Endothelial cell of umbilical vein (primary cell): ENCODE results near the gene UBE3B. TPM values are rescaled to one million over a fixed set of nuclear protein-coding genes. Genes with fewer than 3 reads are reported as not detected.

Source experiments
- BruUV-seq: library from RNA; stranded (reverse); fragments of 400-500 nt; replicated peaks from 2 replicates; lab custom pipeline; 2021; lab: Mats Ljungman, UMichigan
- CTCF ChIA-PET: fragments of 300-600, 350-600 bp; sonication (Branson Sonifier 250); formaldehyde crosslinking; loops from one replicate; lab custom pipeline; 2021; ENCODE audit warnings: antibody characterized with exemption, inconsistent platforms; lab: Charles Lee
- POLR2A ChIA-PET: fragments of 300-600, 350-600 bp; sonication (Branson Sonifier 250); formaldehyde crosslinking; loops from one replicate; lab custom pipeline; 2021; ENCODE audit warnings: antibody characterized with exemption, inconsistent platforms; lab: Charles Lee
- DNase-seq: peaks from one replicate; pipeline ENCODE4 v3.0.0-alpha.2; 2011; ENCODE audit warnings: low read depth, low spot score
- FAIRE-seq: peaks from 2 replicates; lab custom pipeline; 2011; peaks lifted over from hg19 to GRCh38; lab: Jason Lieb, UNC
- H2AFZ ChIP-seq: 2 replicates; pipeline ENCODE4 v1.6.0; 2012; ENCODE audit warnings: low read depth, low read length, control low read depth, inconsistent platforms
- H3K27ac ChIP-seq: 2 replicates; pipeline ENCODE4 v1.5.1; 2011; ENCODE audit warnings: low read depth, mild to moderate bottlenecking, control low read depth, low read length, moderate library complexity; ENCODE audit not compliant: insufficient read depth
- H3K27me3 ChIP-seq, 2 experiments: 2 replicates each; pipeline versions ENCODE4 v1.6.0 to v1.6.1; 2011; ENCODE audit warnings: low read length in 2 of 2, mixed read lengths in 1 of 2; ENCODE audit not compliant: control insufficient read depth in 2 of 2, insufficient read depth in 2 of 2
- H3K36me3 ChIP-seq, 2 experiments: 2 replicates in 1 of 2; 3 replicates in 1 of 2; pipeline ENCODE4 v1.5.1; 2011; ENCODE audit warnings: low read length in 2 of 2, mild to moderate bottlenecking in 1 of 2, moderate library complexity in 1 of 2; ENCODE audit not compliant: control insufficient read depth in 2 of 2, insufficient read depth in 2 of 2; ENCODE audit errors: extremely low read depth in 1 of 2
- H3K4me1 ChIP-seq: 3 replicates; pipeline ENCODE4 v1.5.1; 2011; ENCODE audit warnings: mild to moderate bottlenecking, low read length; ENCODE audit not compliant: control insufficient read depth, insufficient read depth; ENCODE audit errors: extremely low read depth
- H3K4me2 ChIP-seq: 2 replicates; pipeline ENCODE4 v1.6.1; 2011; ENCODE audit warnings: low read length, control low read depth, mixed read lengths; ENCODE audit not compliant: insufficient read depth
- H3K4me3 ChIP-seq, 3 experiments: fragments of 200-600 bp in 1 of 3; sonication (generic), shearing (Covaris generic) in 1 of 3; replicated peaks in 1 of 3; 2 replicates each; pipeline ENCODE4 v1.5.1; 2011 to 2016; ENCODE audit warnings: control low read depth in 3 of 3, low read length in 3 of 3, mild to moderate bottlenecking in 2 of 3, inconsistent platforms in 1 of 3, low read depth in 1 of 3, moderate library complexity in 1 of 3; ENCODE audit not compliant: insufficient read depth in 1 of 3
- H3K79me2 ChIP-seq: 2 replicates; pipeline ENCODE4 v1.6.0; 2012; ENCODE audit warnings: low read length, inconsistent platforms; ENCODE audit not compliant: control insufficient read depth, insufficient read depth
- H3K9ac ChIP-seq: replicated peaks from 2 replicates; pipeline ENCODE3; 2011; ENCODE audit warnings: low read length, control low read depth; ENCODE audit not compliant: insufficient read depth; ENCODE audit errors: extremely low read depth
- H3K9me1 ChIP-seq: replicated peaks from 3 replicates; pipeline ENCODE4 v1.6.0; 2011; ENCODE audit warnings: mild to moderate bottlenecking, low read length; ENCODE audit not compliant: control insufficient read depth, insufficient read depth; ENCODE audit errors: extremely low read depth
- H3K9me3 ChIP-seq: replicated peaks from 2 replicates; pipeline ENCODE4 v1.5.1; 2012; ENCODE audit warnings: low read length, inconsistent platforms; ENCODE audit not compliant: control insufficient read depth, insufficient read depth
- H4K20me1 ChIP-seq: replicated peaks from 2 replicates; pipeline ENCODE3; 2011; ENCODE audit warnings: mild to moderate bottlenecking, low read length; ENCODE audit not compliant: control insufficient read depth, insufficient read depth; ENCODE audit errors: extremely low read depth
- EZH2 ChIP-seq: IDR thresholded peaks from 2 replicates; pipeline ENCODE4 v1.6.1; 2012; ENCODE audit warnings: borderline replicate concordance, low read depth, mild to moderate bottlenecking, moderate library complexity, low read length, inconsistent platforms; ENCODE audit not compliant: severe bottlenecking
- FOS ChIP-seq: IDR thresholded peaks from 2 replicates; pipeline ENCODE4 v1.6.1; 2011; ENCODE audit warnings: mild to moderate bottlenecking, low read length, moderate library complexity, borderline replicate concordance; ENCODE audit not compliant: insufficient read depth
- GATA2 ChIP-seq: IDR thresholded peaks from 2 replicates; pipeline ENCODE4 v1.7.0; 2011; ENCODE audit warnings: low read depth, mild to moderate bottlenecking, moderate library complexity, mixed read lengths, low read length; ENCODE audit not compliant: insufficient read length, insufficient read depth
- JUN ChIP-seq: IDR thresholded peaks from 2 replicates; pipeline ENCODE4 v1.6.1; 2011; ENCODE audit warnings: borderline replicate concordance, low read depth; ENCODE audit not compliant: insufficient read length, insufficient read depth
- MAX ChIP-seq: IDR thresholded peaks from 2 replicates; pipeline ENCODE4 v1.6.1; 2011; ENCODE audit not compliant: insufficient read depth, insufficient read length
- MYC ChIP-seq: IDR thresholded peaks from one replicate; pipeline ENCODE4 v1.6.1; 2011; ENCODE audit warnings: mild to moderate bottlenecking, low read depth, low read length
- POLR2A ChIP-seq: IDR thresholded peaks from 2 replicates; pipeline ENCODE4 v1.6.1; 2012; ENCODE audit warnings: low read depth, mild to moderate bottlenecking, control low read depth, low read length
- POLR2AphosphoS5 ChIP-seq: IDR thresholded peaks from 2 replicates; pipeline ENCODE4 v1.6.1; 2012; ENCODE audit warnings: low read depth, mild to moderate bottlenecking, control low read depth, low read length, moderate library complexity; ENCODE audit not compliant: insufficient read depth
- dilution Hi-C: fragments of 300-500 bp; cut with MboI; formaldehyde crosslinking; loops from one replicate; pipeline ENCODE4 v1.15.0; 2019; ENCODE audit warnings: low sequenced_read_pairs; ENCODE audit not compliant: extremely low pct_ligation_motif_present
- intact Hi-C: fragments of 100-400 bp; cut with micrococcal nuclease; formaldehyde crosslinking; loops from one replicate; pipeline ENCODE4 v1.10.0; 2022
- polyA plus RNA-seq, 4 experiments: library from polyadenylated mRNA; depleted of rRNA in 3 of 4; stranded (reverse) in 3 of 4; unstranded in 1 of 4; fragments of >200 nt; gene quantifications; 2 replicates each; pipeline versions ENCODE4 v1.2.1 to v1.2.3, GENCODE V29; 2011 to 2012; ENCODE audit warnings: missing spikeins in 1 of 4
- total RNA-seq: library from RNA; stranded (reverse); gene quantifications from 2 replicates; pipeline ENCODE4 v1.2.3, GENCODE V29; 2021
- TF ChIP-seq, protein P1 (sequence below), 2 donors: IDR thresholded peaks; 1 replicate in 1 of 2; 2 replicates in 1 of 2; pipeline ENCODE4 v1.5.1; 2011; ENCODE audit warnings: low read length in 2 of 2, mild to moderate bottlenecking in 2 of 2, moderate library complexity in 2 of 2, control low read depth in 1 of 2, inconsistent platforms in 1 of 2, low read depth in 1 of 2; ENCODE audit not compliant: insufficient read depth in 1 of 2; ENCODE audit errors: extremely low read depth in 1 of 2

UBE3B gene
- total and polyA plus RNA-seq, 2 donors (not counting 3 experiments of a cell fraction or from before 2014, with no cell fraction given) = 24.9 to 40.8 TPM

DNA sequence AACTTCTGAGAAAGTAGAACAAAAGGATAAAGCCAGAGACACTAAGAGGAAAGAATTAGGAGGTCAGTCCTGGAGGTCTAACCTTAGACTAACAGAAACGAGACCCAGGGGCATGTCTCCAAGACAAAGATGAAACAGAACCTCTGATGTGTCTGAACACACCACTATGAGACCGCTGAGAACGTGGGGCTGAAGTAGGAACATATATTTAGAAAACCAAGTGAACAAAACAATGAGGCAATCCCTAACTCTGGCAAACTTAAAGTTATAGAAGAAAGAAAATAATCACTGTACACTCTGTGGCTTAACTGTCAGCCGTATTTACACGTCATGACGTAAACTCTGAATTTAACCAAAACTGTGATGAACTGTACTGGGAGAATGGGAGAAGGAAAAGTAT, 18.2 kb upstream of the UBE3B start:
- H3K27ac ChIP-seq = peak overlapping the region; percentile 50
- CTCF ChIA-PET = interaction anchor here (2.2 kb wide), 1 partner anchor 26 kb away, joined by 10 read pairs; no protein-coding TSS in a partner anchor
- no TSS peak for BruUV-seq
- intact Hi-C loops = no loop called here
- H3K4me1 ChIP-seq = peaks cover 64% of the 10 kb centered on the region
- H3K4me3 ChIP-seq = no peak overlapping the region
- H3K9me1 ChIP-seq = no peaks in the 10 kb centered on the region
- H2AFZ ChIP-seq = no peak overlapping the region
- H3K79me2 ChIP-seq = peaks cover 56% of the 10 kb centered on the region
- DNase-seq (no peak), FAIRE-seq (no peak)
- peak overlapping the region; percentile 30 for H3K9ac ChIP-seq
- dilution Hi-C loops = no loop called here
- no peaks in the 10 kb centered on the region for H4K20me1 ChIP-seq
- H3K9me3 ChIP-seq = no peaks in the 10 kb centered on the region
- peaks cover 18 to 35% of the 10 kb centered on the region in 2 experiments for H3K36me3 ChIP-seq
- H3K27me3 ChIP-seq = no peaks in the 10 kb centered on the region
- TF ChIP-seq MAX (no peak), JUN (no peak), MYC (no peak), EZH2 (no peak), POLR2AphosphoS5 (no peak), GATA2 (no peak), POLR2A (no peak), FOS (no peak)
- TF ChIP-seq, protein P1, sequence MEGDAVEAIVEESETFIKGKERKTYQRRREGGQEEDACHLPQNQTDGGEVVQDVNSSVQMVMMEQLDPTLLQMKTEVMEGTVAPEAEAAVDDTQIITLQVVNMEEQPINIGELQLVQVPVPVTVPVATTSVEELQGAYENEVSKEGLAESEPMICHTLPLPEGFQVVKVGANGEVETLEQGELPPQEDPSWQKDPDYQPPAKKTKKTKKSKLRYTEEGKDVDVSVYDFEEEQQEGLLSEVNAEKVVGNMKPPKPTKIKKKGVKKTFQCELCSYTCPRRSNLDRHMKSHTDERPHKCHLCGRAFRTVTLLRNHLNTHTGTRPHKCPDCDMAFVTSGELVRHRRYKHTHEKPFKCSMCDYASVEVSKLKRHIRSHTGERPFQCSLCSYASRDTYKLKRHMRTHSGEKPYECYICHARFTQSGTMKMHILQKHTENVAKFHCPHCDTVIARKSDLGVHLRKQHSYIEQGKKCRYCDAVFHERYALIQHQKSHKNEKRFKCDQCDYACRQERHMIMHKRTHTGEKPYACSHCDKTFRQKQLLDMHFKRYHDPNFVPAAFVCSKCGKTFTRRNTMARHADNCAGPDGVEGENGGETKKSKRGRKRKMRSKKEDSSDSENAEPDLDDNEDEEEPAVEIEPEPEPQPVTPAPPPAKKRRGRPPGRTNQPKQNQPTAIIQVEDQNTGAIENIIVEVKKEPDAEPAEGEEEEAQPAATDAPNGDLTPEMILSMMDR (IDR thresholded peaks at IDR 0.05; ENCODE audit: extremely low read depth in 1 of 2, insufficient read depth in 1 of 2, low read depth in 1 of 2, low read length in 2 of 2) = no peak
- H3K4me2 ChIP-seq = peak overlapping the region; percentile 13
- POLR2A ChIA-PET = no interaction called here
